ELF-1 (cell line): Measurements from ENCODE around the gene GPC6.

Source experiments
- DNase-seq: peaks from one replicate; pipeline ENCODE4 v3.0.0-alpha.2; 2016; ENCODE audit warnings: low read depth, low spot score

GPC6 gene

DNA sequence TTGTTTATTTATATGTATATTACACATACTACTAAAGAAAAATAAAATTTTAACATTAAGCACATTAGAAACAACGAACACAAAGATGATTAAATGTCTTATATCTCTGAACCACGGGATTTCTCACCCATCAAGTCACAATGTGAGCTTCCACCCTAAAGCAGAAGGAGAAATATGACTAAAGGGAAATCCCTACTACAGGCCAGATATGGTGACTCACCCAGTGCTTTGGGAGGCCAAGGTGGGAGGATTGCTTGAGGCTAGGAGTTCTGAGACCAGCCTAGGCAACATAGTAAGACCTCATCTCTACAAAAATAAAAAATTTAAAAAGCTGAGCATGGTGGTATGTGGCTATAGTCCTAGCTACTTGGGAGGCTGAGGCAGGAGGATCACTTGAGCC lies 1228.3 kb downstream of the GPC6 start:
- DNase-seq, result no peak

DNA sequence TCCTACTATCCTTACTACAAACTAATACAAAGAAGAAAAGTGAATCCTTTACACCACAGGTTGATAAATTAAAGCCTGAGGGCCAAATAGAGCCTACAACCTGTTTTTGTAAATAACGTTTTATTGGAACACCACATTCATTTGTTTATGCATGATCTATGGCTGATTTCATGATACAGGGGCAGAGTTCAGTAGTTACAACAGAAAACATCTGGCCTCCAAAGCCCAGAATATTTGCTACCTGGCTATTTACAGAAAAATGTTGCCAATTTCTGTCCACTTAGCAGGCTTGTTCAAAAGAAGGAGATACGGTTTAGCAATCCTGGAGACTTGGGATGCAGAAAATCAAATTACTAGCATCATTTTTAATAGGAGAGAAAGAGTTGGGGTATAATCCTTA lies 1228.8 kb downstream of the GPC6 start:
- DNase-seq, result no peak
